PC-9 (cell line): ENCODE data around the gene SGPL1.

Source experiments
- EZH2 ChIP-seq: fragments of 200-600 bp; sonication (generic); IDR thresholded peaks from 2 replicates; pipeline ENCODE4 v1.8.0; 2017; ENCODE audit warnings: antibody characterized with exemption, low read depth
- TF ChIP-seq, protein P1 (sequence below): fragments of 200-600 bp; sonication (generic); conservative IDR thresholded peaks from 2 replicates; pipeline ENCODE4 v1.6.1; 2017; ENCODE audit warnings: mixed run types, antibody characterized with exemption, mild to moderate bottlenecking, moderate library complexity

- TF ChIP-seq, protein P1, sequence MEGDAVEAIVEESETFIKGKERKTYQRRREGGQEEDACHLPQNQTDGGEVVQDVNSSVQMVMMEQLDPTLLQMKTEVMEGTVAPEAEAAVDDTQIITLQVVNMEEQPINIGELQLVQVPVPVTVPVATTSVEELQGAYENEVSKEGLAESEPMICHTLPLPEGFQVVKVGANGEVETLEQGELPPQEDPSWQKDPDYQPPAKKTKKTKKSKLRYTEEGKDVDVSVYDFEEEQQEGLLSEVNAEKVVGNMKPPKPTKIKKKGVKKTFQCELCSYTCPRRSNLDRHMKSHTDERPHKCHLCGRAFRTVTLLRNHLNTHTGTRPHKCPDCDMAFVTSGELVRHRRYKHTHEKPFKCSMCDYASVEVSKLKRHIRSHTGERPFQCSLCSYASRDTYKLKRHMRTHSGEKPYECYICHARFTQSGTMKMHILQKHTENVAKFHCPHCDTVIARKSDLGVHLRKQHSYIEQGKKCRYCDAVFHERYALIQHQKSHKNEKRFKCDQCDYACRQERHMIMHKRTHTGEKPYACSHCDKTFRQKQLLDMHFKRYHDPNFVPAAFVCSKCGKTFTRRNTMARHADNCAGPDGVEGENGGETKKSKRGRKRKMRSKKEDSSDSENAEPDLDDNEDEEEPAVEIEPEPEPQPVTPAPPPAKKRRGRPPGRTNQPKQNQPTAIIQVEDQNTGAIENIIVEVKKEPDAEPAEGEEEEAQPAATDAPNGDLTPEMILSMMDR = no peak
- TF ChIP-seq EZH2 = no peak
Measured at GRCh38 chr10:70770001-70770400, 45.7 kb upstream of the SGPL1 start.
